ENCODE data around the gene ZBTB7C. TPM values are rescaled to one million over a fixed set of nuclear protein-coding genes. Genes with fewer than 3 reads are reported as not detected.

ZBTB7C gene
- polyA plus RNA-seq, 1 experiment: not detected

DNA sequence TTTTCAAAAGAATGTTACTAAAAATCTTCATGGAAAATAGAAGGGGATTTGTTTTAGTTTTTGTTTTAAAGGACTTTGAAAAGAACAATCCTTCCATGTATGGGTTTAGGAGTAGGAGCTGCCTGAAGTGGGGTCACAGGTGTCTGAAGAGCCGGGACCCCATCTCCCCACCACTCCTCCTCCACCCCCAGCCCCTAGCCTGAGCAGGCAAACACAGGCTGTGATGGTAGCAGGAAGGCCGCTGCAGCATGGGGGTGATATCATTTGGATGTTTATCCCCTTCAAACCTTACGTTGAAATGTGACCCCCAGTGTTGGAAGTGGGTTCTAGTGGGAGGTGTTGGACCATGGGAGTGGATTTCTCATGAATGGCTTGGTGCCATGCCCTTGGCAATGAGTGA, 93.0 kb downstream of the ZBTB7C start:
- POLR2A ChIA-PET: no interaction called here
- CTCF ChIA-PET: no interaction called here
- H3K4me3 ChIP-seq (ENCODE audit: low read depth, low read length): no peak overlapping the region

DNA sequence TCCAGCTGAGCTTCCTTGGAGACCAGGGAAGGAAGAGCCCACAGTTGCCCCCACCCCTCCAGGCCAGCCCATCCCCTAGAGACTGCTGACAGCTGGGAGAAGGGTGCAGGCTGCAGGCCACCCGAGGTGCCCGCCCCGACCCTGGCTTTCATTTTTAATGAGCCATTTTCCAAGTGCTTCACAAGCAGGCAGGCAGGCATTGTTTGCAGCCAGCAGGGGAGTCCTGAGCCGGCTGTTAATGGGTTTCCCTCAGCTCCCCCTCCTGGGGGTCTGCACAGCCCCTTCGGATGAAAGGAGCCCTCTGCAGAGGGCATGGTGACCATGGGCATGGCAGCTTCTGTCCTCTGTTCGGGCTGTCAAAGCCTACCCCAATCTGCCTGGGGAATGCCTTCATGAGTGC, 94.5 kb downstream of the ZBTB7C start:
- no peak for DNase-seq (ENCODE audit: low read depth)
- Histone ChIP-seq H3K4me3 (ENCODE audit: low read depth, low read length) (no peak overlapping the region), H3K36me3 (ENCODE audit: control insufficient read depth, insufficient read depth, low read length) (no peaks in the 10 kb centered on the region), H3K27me3 (ENCODE audit: control insufficient read depth, insufficient read depth, low read length) (peaks cover 15% of the 10 kb centered on the region)
- CTCF ChIA-PET: no interaction called here
- POLR2A ChIA-PET: no interaction called here
- TF ChIP-seq, protein P1, sequence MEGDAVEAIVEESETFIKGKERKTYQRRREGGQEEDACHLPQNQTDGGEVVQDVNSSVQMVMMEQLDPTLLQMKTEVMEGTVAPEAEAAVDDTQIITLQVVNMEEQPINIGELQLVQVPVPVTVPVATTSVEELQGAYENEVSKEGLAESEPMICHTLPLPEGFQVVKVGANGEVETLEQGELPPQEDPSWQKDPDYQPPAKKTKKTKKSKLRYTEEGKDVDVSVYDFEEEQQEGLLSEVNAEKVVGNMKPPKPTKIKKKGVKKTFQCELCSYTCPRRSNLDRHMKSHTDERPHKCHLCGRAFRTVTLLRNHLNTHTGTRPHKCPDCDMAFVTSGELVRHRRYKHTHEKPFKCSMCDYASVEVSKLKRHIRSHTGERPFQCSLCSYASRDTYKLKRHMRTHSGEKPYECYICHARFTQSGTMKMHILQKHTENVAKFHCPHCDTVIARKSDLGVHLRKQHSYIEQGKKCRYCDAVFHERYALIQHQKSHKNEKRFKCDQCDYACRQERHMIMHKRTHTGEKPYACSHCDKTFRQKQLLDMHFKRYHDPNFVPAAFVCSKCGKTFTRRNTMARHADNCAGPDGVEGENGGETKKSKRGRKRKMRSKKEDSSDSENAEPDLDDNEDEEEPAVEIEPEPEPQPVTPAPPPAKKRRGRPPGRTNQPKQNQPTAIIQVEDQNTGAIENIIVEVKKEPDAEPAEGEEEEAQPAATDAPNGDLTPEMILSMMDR (IDR thresholded peaks at IDR 0.05; ENCODE audit: insufficient read depth, low read depth, low read length): no peak

More for the DNA sequence above, 93.0 kb downstream of the ZBTB7C start:
- no peak for DNase-seq (ENCODE audit: low read depth)
- TF ChIP-seq, protein P1 (IDR thresholded peaks at IDR 0.05; ENCODE audit: insufficient read depth, low read depth, low read length): no peak
- Histone ChIP-seq H3K27me3 (ENCODE audit: control insufficient read depth, insufficient read depth, low read length) (peaks cover 15% of the 10 kb centered on the region), H3K36me3 (ENCODE audit: control insufficient read depth, insufficient read depth, low read length) (no peaks in the 10 kb centered on the region)

DNA sequence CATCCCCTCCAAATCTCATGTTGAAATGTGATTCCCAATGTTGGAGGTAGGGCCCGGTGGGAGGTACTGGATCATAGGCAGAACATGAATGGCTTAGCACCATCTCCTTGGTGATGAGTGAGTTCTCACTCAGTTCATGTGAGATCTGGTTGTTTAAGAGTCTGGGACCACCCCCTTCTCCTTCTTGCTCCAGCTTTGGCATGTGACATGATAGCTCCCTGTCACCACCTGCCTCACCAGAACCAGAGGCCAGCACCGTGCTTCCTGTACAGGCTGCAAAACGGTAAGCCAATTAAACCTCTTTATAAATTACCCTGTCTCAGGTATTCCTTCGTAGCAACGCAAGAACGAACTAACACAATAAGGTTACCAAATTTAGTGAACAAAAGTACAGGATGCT, 95.4 kb downstream of the ZBTB7C start:
- H3K27me3 ChIP-seq (ENCODE audit: control insufficient read depth, insufficient read depth, low read length): peaks cover 15% of the 10 kb centered on the region
- H3K4me3 ChIP-seq (ENCODE audit: low read depth, low read length): no peak overlapping the region
- ChIA-PET CTCF (interaction anchor here (1.2 kb wide), 1 partner anchor 10 kb away, joined by 4 read pairs; no protein-coding TSS in a partner anchor), POLR2A (no interaction called here)
- DNase-seq (ENCODE audit: low read depth): no peak
- no peaks in the 10 kb centered on the region for H3K36me3 ChIP-seq (ENCODE audit: control insufficient read depth, insufficient read depth, low read length)
- TF ChIP-seq, protein P1 (IDR thresholded peaks at IDR 0.05; ENCODE audit: insufficient read depth, low read depth, low read length): no peak

DNA sequence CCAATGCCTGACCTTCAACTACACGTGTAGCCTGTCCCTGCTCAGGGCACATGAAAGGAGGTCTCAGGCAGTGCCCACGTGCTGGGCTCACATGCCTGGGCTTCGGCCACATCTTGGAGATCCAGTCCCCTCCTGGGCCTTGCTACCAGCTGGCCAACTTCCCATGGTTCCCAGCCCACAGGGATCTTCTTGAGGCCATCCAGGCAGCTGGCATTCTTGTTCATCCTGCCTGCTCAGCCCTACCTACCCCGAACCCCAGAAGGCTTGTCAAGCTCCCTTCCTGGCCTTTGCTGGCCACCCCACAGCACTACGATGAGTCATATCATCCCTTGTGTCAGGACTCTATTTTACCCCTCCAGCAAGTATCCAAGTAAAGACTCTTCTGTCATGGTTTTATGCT, 97.1 kb downstream of the ZBTB7C start:
- no peak for DNase-seq (ENCODE audit: low read depth)
- ChIA-PET CTCF (interaction anchor here (0.7 kb wide), 1 partner anchor 352 kb away, joined by 4 read pairs; no protein-coding TSS in a partner anchor), POLR2A (no interaction called here)

DNA sequence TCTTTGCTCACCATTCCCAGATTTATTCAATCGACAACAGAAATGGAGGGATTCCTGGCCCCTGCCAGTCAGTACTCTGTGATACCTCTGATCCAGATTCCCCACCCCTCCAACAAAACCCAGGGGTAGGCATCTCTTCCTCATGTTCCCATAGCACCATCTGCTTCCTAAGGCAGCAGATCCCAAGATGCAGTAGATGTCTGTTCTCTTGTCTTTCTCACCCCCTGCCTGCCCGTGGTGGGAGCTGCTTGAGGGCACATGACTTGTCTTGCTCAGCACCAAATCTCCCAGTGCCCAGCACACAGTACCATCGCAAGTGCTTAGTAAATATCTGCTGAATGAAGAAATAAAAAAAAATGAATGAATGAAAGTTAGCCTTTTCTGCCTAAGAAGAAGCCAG, 98.2 kb downstream of the ZBTB7C start:
- Histone ChIP-seq H3K27me3 (ENCODE audit: control insufficient read depth, insufficient read depth, low read length) (peaks cover 19% of the 10 kb centered on the region), H3K36me3 (ENCODE audit: control insufficient read depth, insufficient read depth, low read length) (no peaks in the 10 kb centered on the region), H3K4me3 (ENCODE audit: low read depth, low read length) (no peak overlapping the region)
- POLR2A ChIA-PET: no interaction called here
- TF ChIP-seq, protein P1 (IDR thresholded peaks at IDR 0.05; ENCODE audit: insufficient read depth, low read depth, low read length): no peak
- no peak for DNase-seq (ENCODE audit: low read depth)
- CTCF ChIA-PET: no interaction called here

More for the DNA sequence above, 97.1 kb downstream of the ZBTB7C start:
- H3K27me3 ChIP-seq (ENCODE audit: control insufficient read depth, insufficient read depth, low read length): peaks cover 16% of the 10 kb centered on the region
- H3K4me3 ChIP-seq (ENCODE audit: low read depth, low read length): no peak overlapping the region
- TF ChIP-seq, protein P1 (IDR thresholded peaks at IDR 0.05; ENCODE audit: insufficient read depth, low read depth, low read length): no peak
- H3K36me3 ChIP-seq (ENCODE audit: control insufficient read depth, insufficient read depth, low read length): no peaks in the 10 kb centered on the region
